HEK293T (cell line): ENCODE measurements around the gene TJAP1.

ENCODE experiments used
- CTCF ChIA-PET: fragments of 350-600 bp; formaldehyde crosslinking; extraction: SDS; loops from one replicate; lab custom pipeline; 2021; ENCODE audit warnings: antibody characterized with exemption, inconsistent platforms; lab: Yijun Ruan, JAX
- POLR2A ChIA-PET: fragments of 350-600 bp; formaldehyde crosslinking; extraction: SDS; loops from one replicate; lab custom pipeline; 2020; ENCODE audit warnings: antibody characterized with exemption, inconsistent platforms; lab: Yijun Ruan, JAX
- DNase-seq: peaks from one replicate; pipeline ENCODE4 v3.0.0; 2012; ENCODE audit warnings: mixed read lengths; ENCODE audit errors: extremely low spot score
- ARNT ChIP-seq: fragments of 450-650 bp; IDR thresholded peaks from 2 replicates; pipeline ENCODE4 v1.6.1; 2017; ENCODE audit warnings: mild to moderate bottlenecking
- BHLHE40 ChIP-seq: fragments of 450-650 bp; IDR thresholded peaks from 2 replicates; pipeline ENCODE4 v1.6.1; 2016; ENCODE audit warnings: mild to moderate bottlenecking, moderate library complexity, borderline replicate concordance
- CTBP1 ChIP-seq: fragments of 450-650 bp; IDR thresholded peaks from 2 replicates; pipeline ENCODE4 v1.6.1; 2016; ENCODE audit warnings: borderline replicate concordance
- ELF4 ChIP-seq: fragments of 450-650 bp; IDR thresholded peaks from 2 replicates; pipeline ENCODE4 v1.6.1; 2017; ENCODE audit warnings: antibody characterized with exemption
- FOXA1 ChIP-seq: fragments of 450-650 bp; IDR thresholded peaks from 2 replicates; pipeline ENCODE4 v1.6.1; 2016; ENCODE audit warnings: mild to moderate bottlenecking
- FOXK2 ChIP-seq: fragments of 450-650 bp; IDR thresholded peaks from 2 replicates; pipeline ENCODE4 v1.6.1; 2016; ENCODE audit warnings: mild to moderate bottlenecking
- FOXM1 ChIP-seq: fragments of 450-650 bp; IDR thresholded peaks from 2 replicates; pipeline ENCODE4 v1.6.1; 2017; ENCODE audit warnings: mild to moderate bottlenecking, borderline replicate concordance
- HDGF ChIP-seq: fragments of 450-650 bp; IDR thresholded peaks from 2 replicates; pipeline ENCODE4 v1.6.1; 2017; ENCODE audit warnings: antibody characterized with exemption, borderline replicate concordance
- L3MBTL2 ChIP-seq: fragments of 450-650 bp; conservative IDR thresholded peaks from 2 replicates; pipeline ENCODE4 v1.6.1; 2016; ENCODE audit warnings: mild to moderate bottlenecking
- LEF1 ChIP-seq: fragments of 450-650 bp; IDR thresholded peaks from 2 replicates; pipeline ENCODE4 v1.6.1; 2017; ENCODE audit warnings: mild to moderate bottlenecking, borderline replicate concordance
- NFRKB ChIP-seq: fragments of 450-650 bp; IDR thresholded peaks from 2 replicates; pipeline ENCODE4 v1.6.1; 2016; ENCODE audit warnings: mild to moderate bottlenecking, moderate library complexity
- SP1 ChIP-seq: fragments of 450-650 bp; IDR thresholded peaks from 2 replicates; pipeline ENCODE4 v1.6.1; 2017
- SUZ12 ChIP-seq: fragments of 450-650 bp; IDR thresholded peaks from 2 replicates; pipeline ENCODE4 v1.6.1; 2016; ENCODE audit warnings: mild to moderate bottlenecking
- TARDBP ChIP-seq: fragments of 450-650 bp; IDR thresholded peaks from 2 replicates; pipeline ENCODE4 v1.6.1; 2016
- ZNF384 ChIP-seq: fragments of 450-650 bp; IDR thresholded peaks from 2 replicates; pipeline ENCODE4 v1.6.1; 2016
- TF ChIP-seq, protein P1 (sequence below): fragments of 450-650 bp; IDR thresholded peaks from 2 replicates; pipeline ENCODE4 v1.6.1; 2016

The TJAP1 gene

DNA sequence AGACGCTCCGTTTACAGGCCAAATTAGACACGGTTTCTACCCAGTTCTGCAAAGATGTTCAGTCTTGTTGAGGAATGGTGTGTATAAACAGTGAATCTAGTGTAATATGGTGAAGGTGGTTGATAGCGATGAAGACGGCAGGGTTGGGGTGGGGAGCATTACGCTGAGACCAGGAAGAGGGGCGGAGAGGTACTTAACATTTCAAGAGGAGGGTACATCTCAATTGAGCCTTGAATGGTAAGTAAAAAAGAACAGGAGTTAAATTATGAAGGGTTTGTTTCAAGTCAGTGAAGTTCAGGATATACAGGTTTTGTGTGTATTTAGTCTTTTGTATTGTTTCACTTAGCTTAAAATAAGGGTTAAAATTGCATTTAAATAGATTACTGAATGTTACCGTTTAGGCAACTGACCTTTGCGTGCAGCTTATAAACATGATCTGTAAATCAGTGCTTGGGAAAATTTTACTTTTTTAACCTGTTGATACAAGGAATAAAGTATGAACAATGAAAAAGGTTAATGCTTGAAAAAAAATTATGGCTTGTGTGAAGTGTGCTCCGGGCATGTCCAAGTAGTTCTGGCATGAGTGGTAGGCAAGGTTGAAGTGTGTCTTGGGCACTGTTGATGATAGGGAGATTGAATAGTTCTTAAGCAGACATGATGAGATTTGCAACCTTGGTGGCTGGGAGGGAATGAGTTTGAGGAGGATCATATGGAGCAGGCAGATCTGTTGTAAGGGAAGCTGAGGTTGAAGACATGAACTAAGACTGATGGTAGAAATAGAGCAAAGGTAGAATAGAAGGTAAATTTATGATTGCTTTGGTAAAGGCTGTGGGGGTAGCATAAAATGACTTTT, 40.4 kb downstream of the TJAP1 start:
- POLR2A ChIA-PET = interaction anchor here (1.0 to 2.3 kb wide), 10 partner anchors 8 to 271 kb away, joined by 3 to 13 read pairs (median 5); partner anchors contain the start of genes TJAP1 and ZNF318
- no peak for DNase-seq
- CTCF ChIA-PET = no interaction called here
- no peak for TF ChIP-seq CTBP1
- TF ChIP-seq FOXA1 = no peak
- TF ChIP-seq, protein P1, sequence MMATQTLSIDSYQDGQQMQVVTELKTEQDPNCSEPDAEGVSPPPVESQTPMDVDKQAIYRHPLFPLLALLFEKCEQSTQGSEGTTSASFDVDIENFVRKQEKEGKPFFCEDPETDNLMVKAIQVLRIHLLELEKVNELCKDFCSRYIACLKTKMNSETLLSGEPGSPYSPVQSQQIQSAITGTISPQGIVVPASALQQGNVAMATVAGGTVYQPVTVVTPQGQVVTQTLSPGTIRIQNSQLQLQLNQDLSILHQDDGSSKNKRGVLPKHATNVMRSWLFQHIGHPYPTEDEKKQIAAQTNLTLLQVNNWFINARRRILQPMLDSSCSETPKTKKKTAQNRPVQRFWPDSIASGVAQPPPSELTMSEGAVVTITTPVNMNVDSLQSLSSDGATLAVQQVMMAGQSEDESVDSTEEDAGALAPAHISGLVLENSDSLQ = no peak
- TF ChIP-seq HDGF = no peak
- no peak for TF ChIP-seq ARNT
- TF ChIP-seq SP1 = no peak
- TF ChIP-seq LEF1 = no peak
- TF ChIP-seq ELF4 = no peak
- no peak for TF ChIP-seq L3MBTL2
- no peak for TF ChIP-seq BHLHE40
- no peak for TF ChIP-seq SUZ12
- TF ChIP-seq FOXK2 = no peak
- no peak for TF ChIP-seq NFRKB

DNA sequence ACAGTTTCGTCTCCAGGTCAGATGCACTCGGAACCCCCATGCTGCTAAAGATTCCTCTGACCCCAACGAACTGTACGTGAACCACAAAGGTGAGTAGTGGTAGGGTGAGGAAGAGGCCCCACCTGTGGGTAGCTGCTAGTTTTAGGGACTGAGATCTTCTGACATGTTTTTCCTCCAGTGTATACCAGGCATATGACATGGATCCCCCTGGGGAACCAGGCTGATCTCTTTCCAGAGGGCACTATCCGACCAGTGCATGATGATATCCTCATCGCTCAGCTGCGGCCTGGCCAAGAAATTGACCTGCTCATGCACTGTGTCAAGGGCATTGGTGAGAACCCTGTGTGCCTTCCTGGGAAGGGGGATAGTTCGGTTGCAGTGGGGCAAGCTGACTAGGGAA, 42.7 kb downstream of the TJAP1 start:
- CTCF ChIA-PET = interaction anchor here (1.4 kb wide), 1 partner anchor 12 kb away, joined by 3 read pairs; no protein-coding TSS in a partner anchor

DNA sequence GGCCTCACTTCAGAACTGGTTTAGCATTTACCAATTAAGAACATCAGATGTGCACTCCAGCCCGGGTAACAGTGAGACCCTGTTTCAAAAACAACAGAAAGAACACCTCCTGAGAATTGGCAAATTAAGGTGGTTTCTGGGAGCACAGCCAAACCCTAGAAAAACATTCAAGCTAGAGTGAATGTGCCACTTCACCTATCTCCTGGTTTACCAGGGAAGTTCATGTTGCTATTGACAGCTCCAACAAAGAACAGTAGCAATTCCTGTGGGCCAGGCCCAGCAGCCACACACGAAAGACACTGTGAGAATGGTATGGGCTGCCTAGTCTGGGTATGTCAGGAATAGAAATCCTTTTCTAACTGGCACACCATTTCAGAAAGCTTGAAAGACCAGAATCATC, 44.5 kb downstream of the TJAP1 start:
- POLR2A ChIA-PET = interaction anchor here (1.4 kb wide), 1 partner anchor 10 kb away, joined by 3 read pairs; no protein-coding TSS in a partner anchor

More for the DNA sequence above, 42.7 kb downstream of the TJAP1 start:
- TF ChIP-seq L3MBTL2 (no peak), HDGF (no peak), CTBP1 (no peak), LEF1 (no peak), TARDBP (no peak), ARNT (no peak), FOXK2 (no peak), ZNF384 (no peak), SP1 (no peak), FOXM1 (no peak), BHLHE40 (no peak), FOXA1 (no peak)
- TF ChIP-seq, protein P1 = no peak
- POLR2A ChIA-PET = interaction anchor here (1.0 to 1.2 kb wide), 2 partner anchors 12 to 110 kb away, joined by 4 read pairs; no protein-coding TSS in a partner anchor
- no peak for DNase-seq

DNA sequence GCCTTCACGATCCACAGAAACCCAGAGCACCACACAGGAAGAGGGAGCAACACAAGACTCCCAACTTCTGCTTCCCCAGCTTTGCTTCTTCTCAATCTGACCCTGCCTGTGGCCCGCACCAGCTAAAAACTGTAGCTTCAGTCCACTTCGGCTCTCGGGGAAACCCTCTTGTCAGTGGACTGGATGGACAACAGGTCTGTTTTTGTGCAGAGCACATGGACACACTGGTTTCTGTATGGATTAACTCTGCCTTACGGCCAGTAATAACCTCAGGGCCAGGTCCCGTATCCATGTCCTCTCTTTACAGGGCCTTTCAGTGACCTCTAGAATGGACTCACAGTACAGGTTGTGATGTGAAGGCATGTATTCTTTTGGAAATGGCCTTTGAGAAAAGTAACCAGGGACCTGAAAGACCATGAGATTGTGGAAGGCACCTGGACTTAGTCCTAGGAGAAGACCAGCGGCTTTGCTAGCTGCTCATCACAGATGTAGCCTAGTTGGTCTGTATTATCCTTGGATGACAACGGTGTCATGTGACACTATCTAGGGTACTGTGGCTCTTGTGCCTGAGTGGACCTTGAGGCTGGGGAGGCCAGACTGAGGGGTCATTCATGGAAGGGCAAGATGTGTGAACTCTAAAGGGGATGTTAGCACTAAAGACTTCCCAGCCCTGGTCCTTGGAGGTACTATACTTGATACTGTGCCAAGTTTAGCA, 45.3 kb downstream of the TJAP1 start:
- TF ChIP-seq ELF4 = no peak
- TF ChIP-seq, protein P1 = no peak
- no peak for TF ChIP-seq NFRKB
- no peak for TF ChIP-seq ARNT
- TF ChIP-seq BHLHE40 = no peak
- no peak for TF ChIP-seq SP1
- ChIA-PET CTCF (no interaction called here), POLR2A (interaction anchor here (1.4 kb wide), 1 partner anchor 11 kb away, joined by 3 read pairs; no protein-coding TSS in a partner anchor)
- no peak for DNase-seq

More for the DNA sequence above, 44.5 kb downstream of the TJAP1 start:
- CTCF ChIA-PET = no interaction called here
- TF ChIP-seq FOXK2 (no peak), HDGF (no peak), CTBP1 (no peak), SP1 (no peak), BHLHE40 (no peak), SUZ12 (no peak), LEF1 (no peak), ELF4 (no peak), FOXA1 (no peak), ZNF384 (no peak), NFRKB (no peak), ARNT (no peak), L3MBTL2 (no peak), TARDBP (no peak), FOXM1 (no peak)
- TF ChIP-seq, protein P1 = no peak
- DNase-seq = no peak

DNA sequence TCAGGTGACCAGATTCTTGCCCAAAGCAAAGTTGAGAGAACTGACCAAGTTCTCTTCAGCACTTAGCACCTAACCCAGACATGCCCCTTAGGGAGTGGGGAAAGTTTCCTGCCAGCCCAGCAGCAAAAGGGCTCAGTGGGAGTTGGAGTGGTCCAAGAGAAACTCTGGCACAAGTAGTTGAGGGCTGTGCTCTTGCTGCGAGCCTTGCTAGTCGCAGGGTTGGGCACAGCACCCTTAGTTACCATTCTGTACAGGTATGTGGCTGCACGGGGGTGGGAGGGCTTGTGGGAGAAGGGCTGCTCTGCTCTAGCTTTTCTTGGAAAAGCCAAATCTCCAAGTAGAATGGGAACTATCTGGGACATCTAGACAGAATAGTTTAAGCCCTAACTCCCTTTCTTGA, 45.9 kb downstream of the TJAP1 start:
- TF ChIP-seq NFRKB = no peak
- TF ChIP-seq HDGF = no peak
- TF ChIP-seq CTBP1 = no peak
- no peak for TF ChIP-seq LEF1
- no peak for TF ChIP-seq SP1
- no peak for TF ChIP-seq FOXM1
- TF ChIP-seq ARNT = no peak
- TF ChIP-seq FOXA1 = no peak
- ChIA-PET POLR2A (no interaction called here), CTCF (no interaction called here)
- DNase-seq = no peak
